Ishikawa (cell line): ENCODE measurements around the gene DDB1.

Experiments
- CEBPB ChIP-seq: IDR thresholded peaks from 2 replicates; pipeline ENCODE4 v1.6.1; 2012
- EP300 ChIP-seq: IDR thresholded peaks from 2 replicates; pipeline ENCODE4 v1.6.1; 2012; ENCODE audit warnings: borderline replicate concordance
- FOXM1 ChIP-seq: IDR thresholded peaks from 2 replicates; pipeline ENCODE4 v1.6.1; 2012; ENCODE audit warnings: low read depth, borderline replicate concordance
- NFIC ChIP-seq: IDR thresholded peaks from 2 replicates; pipeline ENCODE4 v1.6.1; 2012
- RAD21 ChIP-seq: IDR thresholded peaks from 2 replicates; pipeline ENCODE4 v1.6.1; 2012; ENCODE audit warnings: low read depth
- TF ChIP-seq, protein P1 (sequence below): IDR thresholded peaks from 2 replicates; pipeline ENCODE4 v1.6.1; 2012; ENCODE audit warnings: low read depth, mild to moderate bottlenecking

DNA sequence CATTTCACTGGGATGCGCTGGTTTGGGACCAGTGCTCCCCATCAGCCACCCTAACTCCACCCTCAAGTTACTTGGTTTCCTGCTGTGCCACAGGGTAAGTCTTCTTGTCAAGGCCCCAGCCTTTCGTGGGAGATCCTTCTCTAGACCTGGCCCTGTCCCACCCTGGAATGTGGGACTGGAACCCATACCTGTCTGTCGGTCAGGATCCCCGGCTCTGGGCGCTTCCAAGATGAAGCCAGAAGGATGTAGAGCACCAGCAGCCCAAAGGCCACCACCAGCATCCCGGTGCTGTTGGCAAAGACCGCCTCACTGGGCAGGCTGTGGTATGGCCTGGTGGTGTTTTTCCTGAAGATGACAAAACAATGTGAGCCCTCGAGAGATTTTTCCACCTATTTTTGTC lies 17.9 kb upstream of the DDB1 start:
- TF ChIP-seq EP300, result no peak
- TF ChIP-seq, protein P1, sequence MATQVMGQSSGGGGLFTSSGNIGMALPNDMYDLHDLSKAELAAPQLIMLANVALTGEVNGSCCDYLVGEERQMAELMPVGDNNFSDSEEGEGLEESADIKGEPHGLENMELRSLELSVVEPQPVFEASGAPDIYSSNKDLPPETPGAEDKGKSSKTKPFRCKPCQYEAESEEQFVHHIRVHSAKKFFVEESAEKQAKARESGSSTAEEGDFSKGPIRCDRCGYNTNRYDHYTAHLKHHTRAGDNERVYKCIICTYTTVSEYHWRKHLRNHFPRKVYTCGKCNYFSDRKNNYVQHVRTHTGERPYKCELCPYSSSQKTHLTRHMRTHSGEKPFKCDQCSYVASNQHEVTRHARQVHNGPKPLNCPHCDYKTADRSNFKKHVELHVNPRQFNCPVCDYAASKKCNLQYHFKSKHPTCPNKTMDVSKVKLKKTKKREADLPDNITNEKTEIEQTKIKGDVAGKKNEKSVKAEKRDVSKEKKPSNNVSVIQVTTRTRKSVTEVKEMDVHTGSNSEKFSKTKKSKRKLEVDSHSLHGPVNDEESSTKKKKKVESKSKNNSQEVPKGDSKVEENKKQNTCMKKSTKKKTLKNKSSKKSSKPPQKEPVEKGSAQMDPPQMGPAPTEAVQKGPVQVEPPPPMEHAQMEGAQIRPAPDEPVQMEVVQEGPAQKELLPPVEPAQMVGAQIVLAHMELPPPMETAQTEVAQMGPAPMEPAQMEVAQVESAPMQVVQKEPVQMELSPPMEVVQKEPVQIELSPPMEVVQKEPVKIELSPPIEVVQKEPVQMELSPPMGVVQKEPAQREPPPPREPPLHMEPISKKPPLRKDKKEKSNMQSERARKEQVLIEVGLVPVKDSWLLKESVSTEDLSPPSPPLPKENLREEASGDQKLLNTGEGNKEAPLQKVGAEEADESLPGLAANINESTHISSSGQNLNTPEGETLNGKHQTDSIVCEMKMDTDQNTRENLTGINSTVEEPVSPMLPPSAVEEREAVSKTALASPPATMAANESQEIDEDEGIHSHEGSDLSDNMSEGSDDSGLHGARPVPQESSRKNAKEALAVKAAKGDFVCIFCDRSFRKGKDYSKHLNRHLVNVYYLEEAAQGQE, result no peak
- no peak for TF ChIP-seq CEBPB
- no peak for TF ChIP-seq FOXM1
- no peak for TF ChIP-seq NFIC
- TF ChIP-seq RAD21, result no peak
